Smooth muscle cell (in vitro differentiated cells): ENCODE data around the gene C17orf100. TPM values are rescaled to one million over a fixed set of nuclear protein-coding genes. Genes with fewer than 3 reads are reported as not detected.

Experiments
- DNase-seq: peaks from one replicate; lab custom pipeline; 2025; ENCODE audit not compliant: unreplicated experiment; lab: John Stamatoyannopoulos, UW
- H2AFZ ChIP-seq: fragments of 200-600 bp; sonication (generic); 2 replicates; pipeline ENCODE4 v1.6.0; 2016; ENCODE audit warnings: antibody characterized with exemption, low read depth, mild to moderate bottlenecking
- H3F3A ChIP-seq: fragments of 200-600 bp; sonication (generic); 2 replicates; pipeline ENCODE4 v1.6.0; 2017; ENCODE audit warnings: antibody characterized with exemption, low read depth
- H3K27ac ChIP-seq: fragments of 200-600 bp; sonication (generic); 2 replicates; pipeline ENCODE4 v1.5.1; 2016; ENCODE audit warnings: low read depth, mild to moderate bottlenecking
- H3K27me3 ChIP-seq: fragments of 200-600 bp; sonication (generic); 2 replicates; pipeline ENCODE4 v1.6.1; 2016; ENCODE audit warnings: low read depth, mild to moderate bottlenecking
- H3K36me3 ChIP-seq: fragments of 200-600 bp; sonication (generic); 2 replicates; pipeline ENCODE4 v1.5.1; 2016; ENCODE audit warnings: low read depth
- H3K4me1 ChIP-seq: fragments of 200-600 bp; sonication (generic); 2 replicates; pipeline ENCODE4 v1.5.1; 2016; ENCODE audit warnings: low read depth
- H3K4me2 ChIP-seq: fragments of 200-600 bp; sonication (generic); 2 replicates; pipeline ENCODE4 v1.6.0; 2016; ENCODE audit warnings: mild to moderate bottlenecking
- H3K4me3 ChIP-seq: fragments of 200-600 bp; sonication (generic); 2 replicates; pipeline ENCODE4 v1.5.1; 2016; ENCODE audit warnings: mild to moderate bottlenecking
- H3K79me2 ChIP-seq: fragments of 200-600 bp; sonication (generic); 2 replicates; pipeline ENCODE4 v1.6.0; 2016; ENCODE audit warnings: low read depth, mild to moderate bottlenecking
- H3K9ac ChIP-seq: fragments of 200-600 bp; sonication (generic); 2 replicates; pipeline ENCODE4 v1.6.0; 2016; ENCODE audit warnings: low read depth
- H3K9me3 ChIP-seq: fragments of 200-600 bp; sonication (generic); replicated peaks from 2 replicates; pipeline ENCODE4 v1.5.1; 2016; ENCODE audit warnings: low read depth
- H4K20me1 ChIP-seq: fragments of 200-600 bp; sonication (generic); 2 replicates; pipeline ENCODE4 v1.6.0; 2016; ENCODE audit warnings: low read depth
- CTCF ChIP-seq: fragments of 200-600 bp; sonication (generic); IDR thresholded peaks from 2 replicates; pipeline ENCODE4 v1.5.1; 2017; ENCODE audit warnings: borderline replicate concordance, mild to moderate bottlenecking, antibody characterized with exemption; ENCODE audit not compliant: insufficient read depth, poor library complexity, severe bottlenecking
- WGBS: methylation state at CpG from one replicate; pipeline ENCODE4 v1.1.7; 2016; ENCODE audit warnings: low lambda C conversion rate; 5-methylcytosine and 5-hydroxymethylcytosine counted together
- polyA plus RNA-seq: library from polyadenylated mRNA; unstranded; fragments of >200 nt; fragmentation: Nextera tagmentation; extraction: Ambion mirVana; gene quantifications from 2 replicates; pipeline ENCODE4 v1.2.1, GENCODE V29; 2016
- total RNA-seq: library from RNA; depleted of rRNA; stranded (reverse); fragments of >200 nt; gene quantifications from 2 replicates; pipeline ENCODE4 v1.2.3, GENCODE V29; 2014

C17orf100 gene
- total and polyA plus RNA-seq, 2 experiments from 2014 or later: 5.5 to 5.8 TPM

- peaks cover 40% of the 10 kb centered on the region for H4K20me1 ChIP-seq
Observed at GRCh38 chr17:6639586-6640535, 11.7 kb upstream of the C17orf100 start.

GRCh38 chr17:6640536-6641246 is 10.9 kb upstream of the C17orf100 start, which contains the start of the genes KIAA0753 and TXNDC17:
Gene KIAA0753, minus strand, starts transcription at chr17:6640711. Its CDS starts 5,608 bp downstream, at chr17:6635103.
Gene TXNDC17, plus strand, starts transcription at chr17:6641060. Its CDS starts 23 bp downstream, at chr17:6641083.
- Histone ChIP-seq H3K4me2 (peak within 1 kb of the TSS; percentile 90), H3K36me3 (peaks cover 3% of the 10 kb centered on the region), H3K4me1 (peaks cover 11% of the 10 kb centered on the region), H3K27me3 (no peaks in the 10 kb centered on the region), H3F3A (peaks cover 6% of the 10 kb centered on the region), H4K20me1 (peaks cover 48% of the 10 kb centered on the region), H3K27ac (peak within 1 kb of the TSS; percentile 96), H3K9me3 (no peaks in the 10 kb centered on the region), H3K4me3 (peak within 1 kb of the TSS; percentile 74), H3K9ac (peak within 1 kb of the TSS; percentile 96), H2AFZ (peak within 1 kb of the TSS; percentile 73), H3K79me2 (peaks cover 45% of the 10 kb centered on the region)
- DNase-seq: peak; percentile 88
- TF ChIP-seq CTCF: no peak
- WGBS: under 1% methylated on average over 50 of the region's 52 CpGs

More at GRCh38 chr17:6639586-6640535, 11.7 kb upstream of the C17orf100 start:
- Histone ChIP-seq H3K36me3 (peaks cover 3% of the 10 kb centered on the region), H3K4me3 (peak overlapping the region; percentile 74), H2AFZ (peak overlapping the region; percentile 73), H3F3A (peaks cover 6% of the 10 kb centered on the region), H3K4me1 (peaks cover 11% of the 10 kb centered on the region), H3K4me2 (peak overlapping the region; percentile 90), H3K27me3 (no peaks in the 10 kb centered on the region), H3K9ac (peak overlapping the region; percentile 96), H3K27ac (peak overlapping the region; percentile 96), H3K9me3 (no peaks in the 10 kb centered on the region), H3K79me2 (peaks cover 45% of the 10 kb centered on the region)
- no peak for TF ChIP-seq CTCF
- DNase-seq: peak; percentile 71
- 5% methylated on average over 39 of the region's 67 CpGs for WGBS

- Histone ChIP-seq H3K4me3 (peak overlapping the region; percentile 74), H2AFZ (peak overlapping the region; percentile 73), H3F3A (peaks cover 6% of the 10 kb centered on the region), H3K9me3 (no peaks in the 10 kb centered on the region), H3K4me2 (peak overlapping the region; percentile 90), H3K27ac (peak overlapping the region; percentile 96), H4K20me1 (peaks cover 53% of the 10 kb centered on the region), H3K36me3 (peaks cover 3% of the 10 kb centered on the region), H3K27me3 (no peaks in the 10 kb centered on the region), H3K79me2 (peaks cover 45% of the 10 kb centered on the region), H3K4me1 (peaks cover 11% of the 10 kb centered on the region), H3K9ac (peak overlapping the region; percentile 96)
- WGBS: 3% methylated on average over 20 of the region's 20 CpGs
- DNase-seq: no peak
- no peak for TF ChIP-seq CTCF
Observed at GRCh38 chr17:6641247-6641863, 10.2 kb upstream of the C17orf100 start.
